ENCODE data around the gene MYL5.

GRCh38 chr4:703336-704197 lies 29.2 kb downstream of the MYL5 start:
- TF ChIP-seq CTCF (IDR thresholded peaks at IDR 0.05; ENCODE audit: borderline replicate concordance, extremely low read depth, low read length, poor library complexity, severe bottlenecking) (no peak), EZH2 (IDR thresholded peaks at IDR 0.05; ENCODE audit: borderline replicate concordance, low read depth, low read length, severe bottlenecking) (no peak)
